ENCODE measurements around the gene TAF4.

TAF4 gene

DNA sequence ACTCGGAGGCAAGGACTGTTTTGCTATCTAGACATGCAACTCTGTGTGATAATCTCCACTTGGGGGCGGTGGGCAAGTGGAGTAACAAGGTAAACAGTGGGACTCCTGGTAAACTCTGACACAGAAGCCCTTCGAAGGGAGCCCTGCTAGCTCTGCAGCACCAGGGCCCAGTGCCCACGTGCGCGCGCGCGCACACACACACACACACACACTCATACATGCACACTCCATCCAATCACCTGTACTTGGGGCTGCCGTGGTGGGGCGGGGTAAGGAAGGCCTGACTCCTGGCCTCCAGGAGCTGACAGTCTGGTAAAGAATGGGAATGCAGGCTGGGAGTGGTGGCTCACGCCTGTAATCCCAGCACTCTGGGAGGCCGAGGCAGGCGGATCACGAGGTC lies 36.4 kb downstream of the TAF4 start:
- Mint-ChIP-seq H3K9me3 (ENCODE audit: low read depth) (no peaks in the 10 kb centered on the region), H3K4me1 (ENCODE audit: low read depth) (peaks cover 68% of the 10 kb centered on the region), H3K36me3 (no peaks in the 10 kb centered on the region), H3K27ac (no peak overlapping the region), H3K4me3 (no peak overlapping the region), H3K27me3 (no peaks in the 10 kb centered on the region)

DNA sequence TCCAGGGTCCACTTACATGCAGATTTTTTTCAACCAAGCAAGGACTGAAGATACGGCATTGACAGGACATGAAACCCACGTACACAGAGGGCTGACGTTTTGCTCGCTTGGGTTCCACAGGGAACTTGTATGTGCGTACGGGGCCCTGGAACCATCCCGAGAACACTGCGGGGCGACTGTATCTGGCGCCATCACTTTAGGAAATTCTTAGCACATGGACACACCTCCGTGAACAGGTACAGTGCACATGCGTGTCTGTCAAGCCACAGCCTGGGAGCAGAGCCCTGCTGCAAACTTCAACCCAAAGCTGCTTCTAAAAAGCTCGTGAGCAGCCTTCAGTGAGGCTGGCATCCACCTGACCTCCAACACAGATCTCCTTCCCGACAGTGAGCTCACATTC lies 37.3 kb downstream of the TAF4 start:
- no peaks in the 10 kb centered on the region for H3K9me3 Mint-ChIP-seq (ENCODE audit: low read depth)
- H3K4me1 Mint-ChIP-seq (ENCODE audit: low read depth): peaks cover 67% of the 10 kb centered on the region
- no peaks in the 10 kb centered on the region for H3K36me3 Mint-ChIP-seq
- no peaks in the 10 kb centered on the region for H3K27me3 Mint-ChIP-seq
- no peak overlapping the region for H3K27ac Mint-ChIP-seq
- no peak overlapping the region for H3K4me3 Mint-ChIP-seq

DNA sequence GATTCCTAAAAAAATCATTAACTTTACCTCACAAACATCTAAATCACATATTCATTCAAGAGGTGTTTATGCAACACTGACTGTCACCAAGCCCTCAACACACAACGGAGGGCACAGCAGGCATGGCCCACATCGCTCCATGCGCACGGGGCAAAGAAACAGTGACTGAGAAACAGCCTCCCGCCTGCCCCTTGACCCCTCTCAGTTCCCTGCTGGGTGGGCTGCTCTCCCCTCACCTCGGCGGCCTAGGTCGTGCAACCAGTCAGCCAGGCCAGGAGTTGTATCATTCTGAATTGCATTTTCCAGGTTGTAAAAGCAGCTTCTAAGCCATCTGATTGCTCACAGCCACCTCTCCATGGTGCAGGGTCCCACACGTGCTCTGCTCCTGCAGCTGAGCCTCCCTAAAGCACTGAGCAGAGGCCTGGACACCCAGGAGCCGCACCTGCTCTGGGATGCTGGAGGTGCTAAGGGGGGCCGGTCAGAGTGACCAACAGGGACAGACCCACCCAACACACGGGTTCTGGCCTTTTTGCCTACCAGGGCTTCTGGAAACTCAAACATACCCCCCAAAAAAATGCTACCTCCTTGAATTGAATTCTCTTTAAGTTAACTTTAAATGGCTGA lies 37.9 kb downstream of the TAF4 start:
- Mint-ChIP-seq H3K4me1 (ENCODE audit: low read depth) (peaks cover 63% of the 10 kb centered on the region), H3K27ac (no peak overlapping the region), H3K27me3 (no peaks in the 10 kb centered on the region), H3K9me3 (ENCODE audit: low read depth) (no peaks in the 10 kb centered on the region), H3K4me3 (no peak overlapping the region), H3K36me3 (no peaks in the 10 kb centered on the region)

DNA sequence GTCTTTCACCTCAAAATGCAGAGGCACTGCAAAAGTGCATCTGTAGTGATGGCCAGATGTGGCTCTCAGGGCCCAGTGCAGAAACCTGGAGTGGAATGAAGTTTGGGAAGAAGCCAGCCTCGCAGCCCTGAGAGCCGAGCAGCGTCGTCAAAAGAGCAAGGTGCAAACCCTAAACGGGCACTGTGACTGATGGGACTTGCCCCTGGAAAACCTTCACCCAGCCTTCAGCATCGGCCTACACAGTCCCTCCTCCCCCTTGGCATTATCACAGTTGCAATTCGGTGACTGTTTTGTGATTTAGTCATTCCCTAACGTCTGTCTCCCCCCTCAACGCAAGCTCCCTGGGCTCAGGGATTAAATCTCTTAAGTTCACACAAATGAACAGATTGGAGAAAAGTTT lies 38.6 kb downstream of the TAF4 start:
- H3K36me3 Mint-ChIP-seq: no peaks in the 10 kb centered on the region
- no peaks in the 10 kb centered on the region for H3K9me3 Mint-ChIP-seq (ENCODE audit: low read depth)
- H3K27ac Mint-ChIP-seq: no peak overlapping the region
- H3K27me3 Mint-ChIP-seq: no peaks in the 10 kb centered on the region
- peaks cover 56% of the 10 kb centered on the region for H3K4me1 Mint-ChIP-seq (ENCODE audit: low read depth)
- H3K4me3 Mint-ChIP-seq: no peak overlapping the region

DNA sequence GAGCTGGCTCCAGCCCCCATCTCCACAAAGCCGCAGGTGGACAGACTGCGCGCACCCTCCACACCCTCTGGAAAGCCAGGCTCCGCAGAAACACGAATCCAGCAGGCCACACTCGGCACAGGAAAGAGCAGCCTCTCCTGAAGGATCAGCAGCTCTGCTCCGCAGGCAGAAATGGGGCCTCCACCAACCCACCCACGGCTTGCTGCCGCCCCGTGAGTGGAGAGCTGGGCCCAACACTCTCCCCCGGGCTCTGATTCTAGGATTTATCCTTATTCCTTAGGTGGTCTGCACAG lies 39.2 kb downstream of the TAF4 start:
- H3K27me3 Mint-ChIP-seq: no peaks in the 10 kb centered on the region
- no peaks in the 10 kb centered on the region for H3K9me3 Mint-ChIP-seq (ENCODE audit: low read depth)
- H3K4me3 Mint-ChIP-seq: no peak overlapping the region
- H3K4me1 Mint-ChIP-seq (ENCODE audit: low read depth): peaks cover 52% of the 10 kb centered on the region
- no peaks in the 10 kb centered on the region for H3K36me3 Mint-ChIP-seq
- H3K27ac Mint-ChIP-seq: peak overlapping the region; percentile 68

DNA sequence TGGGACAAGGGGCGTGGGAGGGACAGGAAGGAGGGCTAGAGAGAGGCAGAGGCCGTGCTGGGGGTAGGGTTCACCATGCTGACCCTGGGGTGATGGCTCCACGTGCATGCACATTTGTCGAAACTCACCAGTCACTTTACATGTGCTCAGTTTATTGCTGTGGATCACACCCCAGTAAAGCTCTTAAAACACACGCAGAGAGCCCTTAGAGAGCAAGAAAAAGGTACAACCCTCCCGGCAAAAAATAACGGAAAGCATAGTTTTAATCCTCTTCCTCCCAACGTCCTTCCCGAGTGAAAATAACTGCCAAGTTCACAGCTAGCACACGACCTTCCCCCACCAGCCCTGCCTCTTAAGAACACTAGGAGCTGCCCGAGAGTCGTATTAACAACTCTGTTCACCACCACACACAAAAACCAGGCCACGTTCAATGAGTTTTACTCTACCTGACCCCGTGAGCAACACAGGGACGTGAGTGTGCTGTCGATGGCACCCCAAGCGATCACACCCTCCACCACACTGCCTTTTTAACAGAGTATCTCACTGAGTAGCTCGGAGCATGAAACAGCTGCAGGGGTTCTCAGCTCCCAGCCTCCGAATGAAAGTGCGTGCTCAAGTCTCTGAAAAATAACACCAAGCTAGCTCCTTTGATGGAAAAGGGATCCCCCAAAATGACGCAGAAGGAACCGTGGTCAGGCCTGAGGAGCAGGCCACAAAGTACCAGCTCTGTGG lies 39.7 kb downstream of the TAF4 start:
- Mint-ChIP-seq H3K4me1 (ENCODE audit: low read depth) (peaks cover 48% of the 10 kb centered on the region), H3K36me3 (no peaks in the 10 kb centered on the region), H3K9me3 (ENCODE audit: low read depth) (no peaks in the 10 kb centered on the region), H3K4me3 (peak overlapping the region; percentile 30), H3K27me3 (no peaks in the 10 kb centered on the region), H3K27ac (peak overlapping the region; percentile 68)

DNA sequence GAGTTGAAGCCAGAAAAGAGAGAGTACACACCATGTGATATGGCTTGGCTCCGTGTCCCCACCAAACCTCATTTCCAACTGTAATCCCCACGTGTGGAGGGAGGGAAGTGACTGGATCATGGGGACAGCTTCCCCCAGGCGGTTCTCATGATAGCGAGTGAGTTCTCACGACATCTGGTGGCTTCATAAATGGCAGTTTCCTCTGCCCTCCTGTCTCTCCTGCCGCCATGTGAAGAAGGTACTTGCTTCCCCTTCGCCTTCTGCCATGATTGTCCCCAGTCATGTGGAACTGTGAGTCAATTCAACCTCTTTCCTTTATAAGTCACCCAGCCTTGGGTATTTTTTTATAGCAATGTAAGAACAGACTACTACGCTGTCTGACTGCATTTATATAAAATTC lies 40.3 kb downstream of the TAF4 start:
- Mint-ChIP-seq H3K9me3 (ENCODE audit: low read depth) (no peaks in the 10 kb centered on the region), H3K4me3 (no peak overlapping the region), H3K27ac (peak overlapping the region; percentile 68), H3K27me3 (no peaks in the 10 kb centered on the region), H3K36me3 (no peaks in the 10 kb centered on the region), H3K4me1 (ENCODE audit: low read depth) (peaks cover 48% of the 10 kb centered on the region)

DNA sequence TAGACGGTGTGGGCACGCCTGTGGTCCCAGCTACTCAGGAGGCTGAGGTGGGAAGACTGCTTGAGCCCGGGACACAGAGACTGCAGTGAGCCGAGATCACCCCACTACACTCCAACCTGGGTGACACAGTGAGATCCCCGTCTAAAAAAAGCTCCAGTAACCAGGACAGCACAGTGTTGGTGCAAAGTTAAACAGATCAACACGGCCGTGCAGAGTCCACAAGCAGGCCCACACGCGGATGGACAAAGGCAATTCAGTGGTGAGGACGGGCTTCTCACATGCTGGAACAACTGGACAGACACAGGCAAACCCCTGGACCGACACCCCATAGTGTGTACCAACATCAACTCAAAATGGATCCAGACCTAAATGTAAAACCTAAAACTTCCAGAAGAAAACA lies 41.7 kb downstream of the TAF4 start:
- Mint-ChIP-seq H3K4me1 (ENCODE audit: low read depth) (peaks cover 47% of the 10 kb centered on the region), H3K27ac (no peak overlapping the region), H3K36me3 (no peaks in the 10 kb centered on the region), H3K4me3 (no peak overlapping the region), H3K27me3 (no peaks in the 10 kb centered on the region), H3K9me3 (ENCODE audit: low read depth) (no peaks in the 10 kb centered on the region)

DNA sequence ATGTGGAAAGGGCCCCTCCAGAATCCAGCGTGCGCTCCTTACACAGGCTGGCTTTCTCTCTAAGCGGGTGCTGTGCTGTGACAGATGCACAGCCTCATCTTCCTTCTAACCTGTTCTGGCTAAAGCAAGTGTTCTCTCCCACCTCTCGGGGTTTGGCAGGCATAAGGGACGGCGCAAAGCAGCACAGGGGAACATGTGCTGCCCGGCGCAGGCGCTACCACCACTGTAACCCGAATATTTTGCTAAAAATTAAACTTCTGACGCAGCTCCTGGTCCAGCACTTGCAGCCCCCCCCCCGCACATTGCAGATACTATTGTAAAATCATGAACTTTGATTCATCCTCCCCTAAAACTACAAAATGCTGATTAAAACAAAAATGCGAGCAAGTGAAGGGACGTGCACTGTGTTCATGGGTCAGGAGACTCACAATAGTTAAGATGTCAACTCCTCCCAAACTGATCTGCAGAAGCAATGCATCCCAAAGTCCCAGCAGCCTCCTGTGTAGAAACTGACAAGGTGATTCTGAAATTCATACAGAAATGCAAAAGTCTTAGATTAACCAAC lies 43.0 kb downstream of the TAF4 start:
- Mint-ChIP-seq H3K4me1 (ENCODE audit: low read depth) (peaks cover 47% of the 10 kb centered on the region), H3K36me3 (no peaks in the 10 kb centered on the region), H3K9me3 (ENCODE audit: low read depth) (no peaks in the 10 kb centered on the region), H3K27me3 (no peaks in the 10 kb centered on the region), H3K27ac (no peak overlapping the region), H3K4me3 (no peak overlapping the region)

DNA sequence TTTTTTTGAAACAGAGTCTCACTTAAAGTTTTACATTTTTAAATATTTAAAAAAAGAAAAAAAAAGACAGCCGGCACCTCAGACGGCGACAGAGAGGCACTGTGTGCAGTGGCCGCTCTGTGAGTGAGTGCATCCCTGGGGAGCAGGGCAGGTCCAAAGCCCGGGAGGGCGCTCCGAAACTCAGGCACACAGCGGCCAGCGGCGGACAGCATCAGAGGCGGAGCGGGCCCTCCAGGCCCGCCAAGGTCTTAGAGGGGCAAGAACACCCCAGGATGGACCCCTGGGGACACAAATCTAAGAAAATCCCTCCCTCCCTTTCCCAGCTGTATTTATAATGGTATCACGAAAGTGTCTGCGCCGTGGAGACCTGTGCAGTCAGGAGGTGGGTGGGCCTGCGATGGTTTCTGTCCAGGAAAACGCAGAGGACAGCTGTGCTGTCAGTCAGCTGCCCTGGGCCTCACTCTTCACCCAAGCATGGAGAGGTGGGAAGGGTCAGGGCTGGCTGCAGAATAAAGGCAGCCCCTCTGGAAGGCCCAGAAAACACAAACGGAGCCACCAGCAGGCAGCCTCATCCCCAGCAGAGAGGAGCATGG lies 43.8 kb downstream of the TAF4 start:
- Mint-ChIP-seq H3K4me3 (no peak overlapping the region), H3K27me3 (no peaks in the 10 kb centered on the region), H3K27ac (no peak overlapping the region), H3K36me3 (no peaks in the 10 kb centered on the region), H3K4me1 (ENCODE audit: low read depth) (peaks cover 40% of the 10 kb centered on the region), H3K9me3 (ENCODE audit: low read depth) (no peaks in the 10 kb centered on the region)

DNA sequence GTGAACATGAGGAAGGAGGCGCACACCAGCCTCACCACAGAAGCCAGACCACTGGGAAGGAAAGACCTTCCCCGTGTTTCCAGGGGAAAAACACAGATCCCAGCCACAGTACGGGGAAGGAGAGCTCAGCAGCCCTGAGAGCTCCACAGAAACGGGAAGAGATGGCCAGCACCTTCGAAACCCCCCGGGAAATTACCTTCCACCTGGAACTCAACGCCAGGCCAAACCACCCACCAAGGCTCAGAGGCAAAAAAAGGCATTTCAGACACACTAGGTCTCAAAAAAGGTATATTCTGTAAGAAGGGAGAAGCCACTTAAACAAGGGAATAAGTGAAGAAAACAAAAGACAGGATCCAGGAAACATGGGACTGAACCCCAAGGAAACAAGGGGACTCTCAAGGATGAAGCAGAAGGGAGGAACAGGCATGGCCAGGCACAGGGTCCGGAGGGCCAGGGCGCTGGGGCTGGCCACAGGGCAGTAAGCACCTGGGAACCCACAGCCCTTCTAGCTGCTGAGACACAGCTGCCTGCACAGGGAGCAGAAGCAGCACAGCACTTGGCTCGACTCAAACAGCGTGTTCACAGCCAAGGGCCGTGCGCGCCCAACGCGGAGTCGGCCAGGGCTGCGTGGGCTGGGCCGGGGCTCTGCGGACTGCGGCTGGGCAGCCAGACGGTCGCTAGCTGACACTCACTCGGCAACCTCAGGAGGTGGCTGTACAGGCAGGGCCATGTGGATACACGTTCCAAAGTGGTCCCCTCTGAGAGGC lies 44.6 kb downstream of the TAF4 start:
- no peaks in the 10 kb centered on the region for H3K9me3 Mint-ChIP-seq (ENCODE audit: low read depth)
- H3K4me3 Mint-ChIP-seq: no peak overlapping the region
- H3K36me3 Mint-ChIP-seq: no peaks in the 10 kb centered on the region
- H3K27me3 Mint-ChIP-seq: no peaks in the 10 kb centered on the region
- peaks cover 34% of the 10 kb centered on the region for H3K4me1 Mint-ChIP-seq (ENCODE audit: low read depth)
- no peak overlapping the region for H3K27ac Mint-ChIP-seq

DNA sequence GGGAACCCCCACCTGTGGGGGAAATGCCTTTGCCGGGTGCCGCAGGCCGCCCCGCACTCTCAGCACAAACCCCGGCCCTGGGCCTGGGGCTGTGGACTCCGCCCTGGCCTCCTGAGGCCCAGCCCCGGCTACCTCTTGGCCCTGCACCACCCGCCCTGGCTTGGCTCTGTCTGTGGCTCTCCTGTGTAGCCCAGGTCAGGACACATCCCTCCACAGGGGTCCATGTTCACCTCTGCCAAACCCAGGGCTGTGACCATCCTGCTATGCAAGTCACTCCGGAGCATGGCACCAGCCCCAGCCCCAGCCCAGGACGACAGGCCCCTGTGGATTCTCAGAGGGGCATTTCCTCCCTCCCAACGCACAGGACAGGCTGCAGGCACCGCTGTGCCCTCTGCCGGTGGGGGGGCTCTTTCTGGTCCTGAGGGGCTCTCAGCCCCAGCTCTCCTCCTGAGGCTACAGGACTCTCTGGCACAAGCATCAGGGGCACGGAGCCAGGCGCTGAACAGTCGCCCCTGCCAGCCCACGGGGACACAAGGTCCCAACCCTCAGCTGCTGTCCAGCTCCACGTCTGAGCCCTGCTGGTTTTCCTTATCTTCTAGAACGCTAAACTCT lies 45.7 kb downstream of the TAF4 start:
- Mint-ChIP-seq H3K4me3 (no peak overlapping the region), H3K36me3 (no peaks in the 10 kb centered on the region), H3K9me3 (ENCODE audit: low read depth) (no peaks in the 10 kb centered on the region), H3K27ac (no peak overlapping the region), H3K4me1 (ENCODE audit: low read depth) (peaks cover 24% of the 10 kb centered on the region), H3K27me3 (no peaks in the 10 kb centered on the region)

DNA sequence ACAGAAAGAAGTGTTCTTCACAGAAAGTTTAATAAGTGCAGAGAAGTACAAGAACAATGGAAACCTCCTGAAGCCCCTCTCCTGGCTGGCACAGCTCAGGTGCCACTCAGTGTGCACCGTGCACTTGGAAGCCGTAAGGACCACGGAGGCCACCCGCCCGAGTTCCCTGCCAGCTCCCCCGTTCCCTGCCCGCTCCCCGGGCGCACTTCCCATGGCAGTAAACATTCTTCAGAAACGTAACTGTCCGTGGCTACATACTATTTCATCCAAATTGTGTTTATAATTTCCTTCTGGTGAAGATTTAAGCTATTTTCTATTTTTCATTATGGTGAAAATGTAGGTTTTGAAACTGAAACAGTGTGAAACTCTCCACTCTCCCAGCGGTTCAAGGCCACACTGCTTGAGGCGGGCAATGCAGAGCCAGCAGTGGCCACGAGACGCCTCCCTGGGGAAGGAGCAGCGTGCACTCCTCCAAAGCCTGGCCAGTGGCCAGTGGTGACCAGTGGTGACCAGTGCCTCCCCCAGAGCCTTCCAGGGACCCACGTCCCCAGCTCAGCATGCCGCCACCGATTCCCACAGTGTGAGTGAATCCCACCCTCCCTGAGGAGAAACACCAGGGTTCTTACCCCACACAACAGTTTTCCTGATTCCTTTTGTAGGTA lies 46.4 kb downstream of the TAF4 start:
- Mint-ChIP-seq H3K27ac (no peak overlapping the region), H3K36me3 (no peaks in the 10 kb centered on the region)

DNA sequence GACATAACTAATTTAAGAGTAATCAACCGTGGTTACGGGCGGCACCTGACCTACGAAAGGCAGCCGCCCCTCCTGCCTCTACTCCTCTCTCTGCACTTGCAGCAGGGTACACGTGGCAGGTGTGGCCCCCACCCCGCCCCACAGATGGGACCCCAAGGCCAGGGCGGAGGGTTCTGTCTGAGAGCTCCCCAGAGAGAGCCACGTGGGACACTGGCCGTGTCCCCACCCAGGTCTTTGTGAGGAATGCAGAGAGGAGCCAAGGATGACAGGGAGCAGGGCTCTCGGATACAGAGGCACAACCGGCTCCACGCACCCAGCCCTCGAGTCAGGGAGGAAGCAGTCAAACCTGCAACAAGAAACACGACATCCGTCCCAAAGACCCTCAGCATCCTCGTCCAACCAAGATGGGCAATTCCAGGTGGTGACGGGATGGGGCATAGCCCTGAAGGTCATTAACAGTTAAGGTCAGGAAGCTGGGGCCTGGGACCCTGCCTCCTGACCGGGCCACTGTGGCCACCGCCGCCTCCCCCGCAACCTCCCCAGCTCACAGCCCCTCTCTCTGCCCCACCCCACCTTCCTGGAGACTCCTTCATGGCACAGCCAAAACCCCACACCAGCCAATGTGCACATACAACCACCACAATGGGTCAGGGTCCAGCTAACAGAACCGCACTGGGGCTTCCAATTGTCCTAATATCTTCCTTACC lies 47.1 kb downstream of the TAF4 start:
- no peaks in the 10 kb centered on the region for H3K27me3 Mint-ChIP-seq
- H3K4me3 Mint-ChIP-seq: no peak overlapping the region
- no peak overlapping the region for H3K27ac Mint-ChIP-seq
- H3K36me3 Mint-ChIP-seq: no peaks in the 10 kb centered on the region
- H3K9me3 Mint-ChIP-seq (ENCODE audit: low read depth): no peaks in the 10 kb centered on the region
- H3K4me1 Mint-ChIP-seq (ENCODE audit: low read depth): peaks cover 17% of the 10 kb centered on the region

More for the DNA sequence above, 46.4 kb downstream of the TAF4 start:
- no peak overlapping the region for H3K4me3 Mint-ChIP-seq
- peaks cover 19% of the 10 kb centered on the region for H3K4me1 Mint-ChIP-seq (ENCODE audit: low read depth)
- H3K9me3 Mint-ChIP-seq (ENCODE audit: low read depth): no peaks in the 10 kb centered on the region
- H3K27me3 Mint-ChIP-seq: no peaks in the 10 kb centered on the region

All from activated naive CD8-positive, alpha-beta T cell (primary cell).